GM23338 (cell line): ENCODE data around the gene SERINC4. TPM values are rescaled to one million over a fixed set of nuclear protein-coding genes. Genes with fewer than 3 reads are reported as not detected.
A peak's percentile ranks its signal among the peaks of the same experiment; 100 is the strongest.

Experiments used
- ATAC-seq: fragments of 200-7000 bp; cut with Tn5 transposase; 3 replicates; pipeline ENCODE4 v1.9.1; 2020
- DNase-seq: peaks from one replicate; pipeline ENCODE4 v3.0.0-alpha.2; 2015; ENCODE audit warnings: low spot score
- H2AFZ ChIP-seq: fragments of 200-600 bp; sonication (generic); 2 replicates; pipeline ENCODE4 v1.8.0; 2016; ENCODE audit warnings: antibody characterized with exemption, mild to moderate bottlenecking, moderate library complexity
- H3F3A ChIP-seq: fragments of 200-600 bp; sonication (generic); replicated peaks from 2 replicates; pipeline ENCODE4 v1.8.0; 2017; ENCODE audit warnings: antibody characterized with exemption, mixed run types, low read depth
- H3K27ac ChIP-seq: fragments of 200-600 bp; sonication (generic); 2 replicates; pipeline ENCODE4 v1.6.1; 2016; ENCODE audit warnings: low read depth
- H3K27me3 ChIP-seq: fragments of 200-600 bp; sonication (generic); 2 replicates; pipeline ENCODE4 v1.8.0; 2016; ENCODE audit warnings: mild to moderate bottlenecking, mixed run types, moderate library complexity; ENCODE audit not compliant: insufficient read depth
- H3K36me3 ChIP-seq: fragments of 200-600 bp; sonication (generic); 2 replicates; pipeline ENCODE4 v1.8.0; 2016; ENCODE audit warnings: mild to moderate bottlenecking; ENCODE audit not compliant: insufficient read depth
- H3K4me1 ChIP-seq: fragments of 200-600 bp; sonication (generic); 2 replicates; pipeline ENCODE4 v1.8.0; 2016; ENCODE audit warnings: mild to moderate bottlenecking, moderate library complexity; ENCODE audit not compliant: insufficient read depth
- H3K4me2 ChIP-seq: fragments of 200-600 bp; sonication (generic); 2 replicates; pipeline ENCODE4 v1.7.1; 2017; ENCODE audit warnings: mixed run types
- H3K4me3 ChIP-seq: fragments of 200-600 bp; sonication (generic); 2 replicates; pipeline ENCODE4 v1.6.1; 2016; ENCODE audit warnings: mixed run types
- H3K79me2 ChIP-seq: fragments of 200-600 bp; sonication (generic); replicated peaks from 2 replicates; pipeline ENCODE4 v1.8.0; 2017; ENCODE audit warnings: mild to moderate bottlenecking; ENCODE audit not compliant: insufficient read depth
- H3K9me2 ChIP-seq: fragments of 200-600 bp; sonication (generic); 2 replicates; pipeline ENCODE4 v1.8.0; 2017; ENCODE audit not compliant: insufficient read depth
- H4K20me1 ChIP-seq: fragments of 200-600 bp; sonication (generic); replicated peaks from 2 replicates; pipeline ENCODE4 v1.8.0; 2017; ENCODE audit warnings: mild to moderate bottlenecking; ENCODE audit not compliant: insufficient read depth
- H3K27ac Mint-ChIP-seq: 2 replicates; pipeline ENCODE4 v1.8.0; 2020; ENCODE audit warnings: inconsistent platforms, mild to moderate bottlenecking, moderate library complexity, mixed read lengths
- H3K27me3 Mint-ChIP-seq: 3 replicates; pipeline ENCODE4 v1.8.0; 2022; ENCODE audit warnings: low read depth, mild to moderate bottlenecking, moderate library complexity, mixed read lengths, inconsistent platforms; ENCODE audit not compliant: insufficient read depth, poor library complexity
- H3K36me3 Mint-ChIP-seq: 3 replicates; pipeline ENCODE4 v1.8.0; 2021; ENCODE audit warnings: low read depth, mild to moderate bottlenecking, inconsistent platforms, moderate library complexity, mixed read lengths
- H3K4me1 Mint-ChIP-seq: 3 replicates; pipeline ENCODE4 v1.8.0; 2020; ENCODE audit warnings: mild to moderate bottlenecking, inconsistent platforms, mixed read lengths
- H3K4me3 Mint-ChIP-seq: 3 replicates; pipeline ENCODE4 v1.8.0; 2021; ENCODE audit warnings: moderate library complexity, mild to moderate bottlenecking, inconsistent platforms, mixed read lengths
- H3K9me3 Mint-ChIP-seq: 3 replicates; pipeline ENCODE4 v1.8.0; 2020; ENCODE audit warnings: moderate library complexity, mild to moderate bottlenecking, inconsistent platforms, mixed read lengths
- CREB1 ChIP-seq: fragments of 250-450 bp; sonication (Bioruptor Pico); IDR thresholded peaks from 2 replicates; pipeline ENCODE4 v1.5.0; 2020; ENCODE audit warnings: low read depth, mild to moderate bottlenecking, moderate library complexity
- EZH2 ChIP-seq: fragments of 200-600 bp; sonication (generic); IDR thresholded peaks from one replicate; pipeline ENCODE4 v1.8.0; 2017; ENCODE audit warnings: antibody characterized with exemption, mild to moderate bottlenecking, low read depth; ENCODE audit not compliant: unreplicated experiment
- EZH2phosphoT487 ChIP-seq: fragments of 200-600 bp; sonication (generic); IDR thresholded peaks from one replicate; pipeline ENCODE4 v1.8.1; 2018; ENCODE audit warnings: antibody characterized with exemption; ENCODE audit not compliant: unreplicated experiment
- JUNB ChIP-seq: IDR thresholded peaks from one replicate; pipeline ENCODE4 v1.6.1; 2016; ENCODE audit warnings: antibody characterized with exemption; ENCODE audit not compliant: unreplicated experiment
- NANOG ChIP-seq: IDR thresholded peaks from 2 replicates; pipeline ENCODE4 v1.6.1; 2016; ENCODE audit warnings: antibody characterized with exemption, borderline replicate concordance
- POLR2AphosphoS5 ChIP-seq: IDR thresholded peaks from 2 replicates; pipeline ENCODE4 v1.6.1; 2016; ENCODE audit warnings: antibody characterized with exemption, low read depth
- STAT1 ChIP-seq: IDR thresholded peaks from one replicate; pipeline ENCODE4 v1.6.1; 2016; ENCODE audit warnings: antibody characterized with exemption; ENCODE audit not compliant: unreplicated experiment
- ZNF114 ChIP-seq: fragments of 250-450 bp; sonication (Bioruptor Pico); IDR thresholded peaks from 2 replicates; pipeline ENCODE4 v1.5.0; 2020; ENCODE audit warnings: mild to moderate bottlenecking, moderate library complexity
- ZNF331 ChIP-seq: fragments of 250-450 bp; sonication (Bioruptor Pico); IDR thresholded peaks from 2 replicates; pipeline ENCODE4 v1.5.0; 2020; ENCODE audit warnings: low read depth, mild to moderate bottlenecking, moderate library complexity
- long read RNA-seq: library from polyadenylated mRNA; unstranded; transcript quantifications from one replicate; pipeline ENCODE4 v2.0.0, GENCODE V29; 2020; ENCODE audit not compliant: unreplicated experiment
- polyA plus RNA-seq: library from polyadenylated mRNA; unstranded; fragments of >200 nt; fragmentation: Nextera tagmentation; extraction: Ambion mirVana; gene quantifications from 2 replicates; pipeline ENCODE4 v1.2.1, GENCODE V29; 2016
- total RNA-seq: library from RNA; depleted of rRNA; stranded (reverse); fragments of >200 nt; shearing (Covaris generic); gene quantifications from 2 replicates; pipeline ENCODE4 v1.2.3, GENCODE V29; 2014; rRNA removed
- TF ChIP-seq, protein P1 (sequence below): IDR thresholded peaks from one replicate; pipeline ENCODE4 v1.6.1; 2018; ENCODE audit warnings: antibody characterized with exemption; ENCODE audit not compliant: unreplicated experiment
- TF ChIP-seq, protein P2 (sequence below): fragments of 250-450 bp; sonication (Bioruptor Pico); IDR thresholded peaks from 2 replicates; pipeline ENCODE4 v1.5.0; 2020; ENCODE audit warnings: mild to moderate bottlenecking, moderate library complexity
- TF ChIP-seq, protein P3 (sequence below): IDR thresholded peaks from 2 replicates; pipeline ENCODE4 v1.6.1; 2016; ENCODE audit warnings: antibody characterized with exemption
- TF ChIP-seq, protein P4 (sequence below), 2 experiments: fragments of 200-600 bp in 1 of 2; sonication (generic) in 1 of 2; conservative IDR thresholded peaks; 2 replicates each; pipeline versions ENCODE4 v1.5.1 to v1.6.1; 2016 to 2017; ENCODE audit warnings: antibody characterized with exemption in 2 of 2, low read depth in 2 of 2, mild to moderate bottlenecking in 2 of 2, moderate library complexity in 1 of 2

SERINC4 gene
- total RNA-seq (not detected in 2 replicates), polyA plus RNA-seq (not detected in 2 replicates)
- long read RNA-seq: 0 reads

DNA sequence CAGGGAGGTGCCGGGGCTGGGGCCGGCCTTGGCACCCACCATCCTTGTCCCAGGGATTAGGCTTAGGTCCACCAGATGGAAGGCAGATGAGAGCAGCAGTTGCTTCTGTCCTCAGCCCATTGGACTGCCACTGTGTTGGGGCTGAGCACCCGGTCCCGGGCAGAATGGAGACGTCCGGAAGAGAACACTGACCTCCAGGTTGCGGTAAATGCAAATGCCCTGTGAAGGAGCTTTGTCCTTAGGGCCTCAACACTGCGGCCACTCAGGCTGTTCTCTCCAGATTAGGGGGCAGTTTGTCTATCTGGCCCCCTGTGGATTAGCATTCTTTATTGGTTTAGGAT lies at the start of gene SERINC4:
Gene SERINC4 (minus strand): TSS at position 276 of the 341 bp plus-strand sequence. CDS start 234 bp downstream, at position 42.
- H3K79me2 ChIP-seq: peaks cover 15% of the 10 kb centered on the region
- peaks cover 44% of the 10 kb centered on the region for H3K4me1 Mint-ChIP-seq
- peaks cover 12% of the 10 kb centered on the region for H3K27me3 Mint-ChIP-seq
- peak within 1 kb of the TSS; percentile 89 for H3K4me3 ChIP-seq
- peak within 1 kb of the TSS; percentile 99 for H3K4me3 Mint-ChIP-seq
- H3K27me3 ChIP-seq: no peaks in the 10 kb centered on the region
- no peak for DNase-seq
- ATAC-seq: peak; percentile 5
- peak within 1 kb of the TSS; percentile 49; the same call in 1 of the 2 replicates for H2AFZ ChIP-seq
- no peaks in the 10 kb centered on the region for H3K9me3 Mint-ChIP-seq
- peaks cover 71% of the 10 kb centered on the region for H3K36me3 Mint-ChIP-seq
- TF ChIP-seq JUNB (no peak), ZNF114 (no peak), EZH2 (no peak), ZNF331 (no peak), POLR2AphosphoS5 (no peak), EZH2phosphoT487 (no peak), NANOG (no peak), STAT1 (no peak), CREB1 (no peak)
- TF ChIP-seq, protein P1, sequence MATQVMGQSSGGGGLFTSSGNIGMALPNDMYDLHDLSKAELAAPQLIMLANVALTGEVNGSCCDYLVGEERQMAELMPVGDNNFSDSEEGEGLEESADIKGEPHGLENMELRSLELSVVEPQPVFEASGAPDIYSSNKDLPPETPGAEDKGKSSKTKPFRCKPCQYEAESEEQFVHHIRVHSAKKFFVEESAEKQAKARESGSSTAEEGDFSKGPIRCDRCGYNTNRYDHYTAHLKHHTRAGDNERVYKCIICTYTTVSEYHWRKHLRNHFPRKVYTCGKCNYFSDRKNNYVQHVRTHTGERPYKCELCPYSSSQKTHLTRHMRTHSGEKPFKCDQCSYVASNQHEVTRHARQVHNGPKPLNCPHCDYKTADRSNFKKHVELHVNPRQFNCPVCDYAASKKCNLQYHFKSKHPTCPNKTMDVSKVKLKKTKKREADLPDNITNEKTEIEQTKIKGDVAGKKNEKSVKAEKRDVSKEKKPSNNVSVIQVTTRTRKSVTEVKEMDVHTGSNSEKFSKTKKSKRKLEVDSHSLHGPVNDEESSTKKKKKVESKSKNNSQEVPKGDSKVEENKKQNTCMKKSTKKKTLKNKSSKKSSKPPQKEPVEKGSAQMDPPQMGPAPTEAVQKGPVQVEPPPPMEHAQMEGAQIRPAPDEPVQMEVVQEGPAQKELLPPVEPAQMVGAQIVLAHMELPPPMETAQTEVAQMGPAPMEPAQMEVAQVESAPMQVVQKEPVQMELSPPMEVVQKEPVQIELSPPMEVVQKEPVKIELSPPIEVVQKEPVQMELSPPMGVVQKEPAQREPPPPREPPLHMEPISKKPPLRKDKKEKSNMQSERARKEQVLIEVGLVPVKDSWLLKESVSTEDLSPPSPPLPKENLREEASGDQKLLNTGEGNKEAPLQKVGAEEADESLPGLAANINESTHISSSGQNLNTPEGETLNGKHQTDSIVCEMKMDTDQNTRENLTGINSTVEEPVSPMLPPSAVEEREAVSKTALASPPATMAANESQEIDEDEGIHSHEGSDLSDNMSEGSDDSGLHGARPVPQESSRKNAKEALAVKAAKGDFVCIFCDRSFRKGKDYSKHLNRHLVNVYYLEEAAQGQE: no peak
- TF ChIP-seq, protein P2, sequence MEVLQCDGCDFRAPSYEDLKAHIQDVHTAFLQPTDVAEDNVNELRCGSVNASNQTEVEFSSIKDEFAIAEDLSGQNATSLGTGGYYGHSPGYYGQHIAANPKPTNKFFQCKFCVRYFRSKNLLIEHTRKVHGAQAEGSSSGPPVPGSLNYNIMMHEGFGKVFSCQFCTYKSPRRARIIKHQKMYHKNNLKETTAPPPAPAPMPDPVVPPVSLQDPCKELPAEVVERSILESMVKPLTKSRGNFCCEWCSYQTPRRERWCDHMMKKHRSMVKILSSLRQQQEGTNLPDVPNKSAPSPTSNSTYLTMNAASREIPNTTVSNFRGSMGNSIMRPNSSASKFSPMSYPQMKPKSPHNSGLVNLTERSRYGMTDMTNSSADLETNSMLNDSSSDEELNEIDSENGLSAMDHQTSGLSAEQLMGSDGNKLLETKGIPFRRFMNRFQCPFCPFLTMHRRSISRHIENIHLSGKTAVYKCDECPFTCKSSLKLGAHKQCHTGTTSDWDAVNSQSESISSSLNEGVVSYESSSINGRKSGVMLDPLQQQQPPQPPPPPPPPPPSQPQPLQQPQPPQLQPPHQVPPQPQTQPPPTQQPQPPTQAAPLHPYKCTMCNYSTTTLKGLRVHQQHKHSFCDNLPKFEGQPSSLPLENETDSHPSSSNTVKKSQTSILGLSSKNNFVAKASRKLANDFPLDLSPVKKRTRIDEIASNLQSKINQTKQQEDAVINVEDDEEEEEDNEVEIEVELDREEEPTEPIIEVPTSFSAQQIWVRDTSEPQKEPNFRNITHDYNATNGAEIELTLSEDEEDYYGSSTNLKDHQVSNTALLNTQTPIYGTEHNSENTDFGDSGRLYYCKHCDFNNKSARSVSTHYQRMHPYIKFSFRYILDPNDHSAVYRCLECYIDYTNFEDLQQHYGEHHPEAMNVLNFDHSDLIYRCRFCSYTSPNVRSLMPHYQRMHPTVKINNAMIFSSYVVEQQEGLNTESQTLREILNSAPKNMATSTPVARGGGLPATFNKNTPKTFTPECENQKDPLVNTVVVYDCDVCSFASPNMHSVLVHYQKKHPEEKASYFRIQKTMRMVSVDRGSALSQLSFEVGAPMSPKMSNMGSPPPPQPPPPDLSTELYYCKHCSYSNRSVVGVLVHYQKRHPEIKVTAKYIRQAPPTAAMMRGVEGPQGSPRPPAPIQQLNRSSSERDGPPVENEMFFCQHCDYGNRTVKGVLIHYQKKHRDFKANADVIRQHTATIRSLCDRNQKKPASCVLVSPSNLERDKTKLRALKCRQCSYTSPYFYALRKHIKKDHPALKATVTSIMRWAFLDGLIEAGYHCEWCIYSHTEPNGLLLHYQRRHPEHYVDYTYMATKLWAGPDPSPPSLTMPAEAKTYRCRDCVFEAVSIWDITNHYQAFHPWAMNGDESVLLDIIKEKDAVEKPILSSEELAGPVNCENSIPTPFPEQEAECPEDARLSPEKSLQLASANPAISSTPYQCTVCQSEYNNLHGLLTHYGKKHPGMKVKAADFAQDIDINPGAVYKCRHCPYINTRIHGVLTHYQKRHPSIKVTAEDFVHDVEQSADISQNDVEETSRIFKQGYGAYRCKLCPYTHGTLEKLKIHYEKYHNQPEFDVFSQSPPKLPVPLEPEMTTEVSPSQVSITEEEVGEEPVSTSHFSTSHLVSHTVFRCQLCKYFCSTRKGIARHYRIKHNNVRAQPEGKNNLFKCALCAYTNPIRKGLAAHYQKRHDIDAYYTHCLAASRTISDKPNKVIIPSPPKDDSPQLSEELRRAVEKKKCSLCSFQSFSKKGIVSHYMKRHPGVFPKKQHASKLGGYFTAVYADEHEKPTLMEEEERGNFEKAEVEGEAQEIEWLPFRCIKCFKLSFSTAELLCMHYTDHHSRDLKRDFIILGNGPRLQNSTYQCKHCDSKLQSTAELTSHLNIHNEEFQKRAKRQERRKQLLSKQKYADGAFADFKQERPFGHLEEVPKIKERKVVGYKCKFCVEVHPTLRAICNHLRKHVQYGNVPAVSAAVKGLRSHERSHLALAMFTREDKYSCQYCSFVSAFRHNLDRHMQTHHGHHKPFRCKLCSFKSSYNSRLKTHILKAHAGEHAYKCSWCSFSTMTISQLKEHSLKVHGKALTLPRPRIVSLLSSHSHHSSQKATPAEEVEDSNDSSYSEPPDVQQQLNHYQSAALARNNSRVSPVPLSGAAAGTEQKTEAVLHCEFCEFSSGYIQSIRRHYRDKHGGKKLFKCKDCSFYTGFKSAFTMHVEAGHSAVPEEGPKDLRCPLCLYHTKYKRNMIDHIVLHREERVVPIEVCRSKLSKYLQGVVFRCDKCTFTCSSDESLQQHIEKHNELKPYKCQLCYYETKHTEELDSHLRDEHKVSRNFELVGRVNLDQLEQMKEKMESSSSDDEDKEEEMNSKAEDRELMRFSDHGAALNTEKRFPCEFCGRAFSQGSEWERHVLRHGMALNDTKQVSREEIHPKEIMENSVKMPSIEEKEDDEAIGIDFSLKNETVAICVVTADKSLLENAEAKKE: no peak
- TF ChIP-seq, protein P3, sequence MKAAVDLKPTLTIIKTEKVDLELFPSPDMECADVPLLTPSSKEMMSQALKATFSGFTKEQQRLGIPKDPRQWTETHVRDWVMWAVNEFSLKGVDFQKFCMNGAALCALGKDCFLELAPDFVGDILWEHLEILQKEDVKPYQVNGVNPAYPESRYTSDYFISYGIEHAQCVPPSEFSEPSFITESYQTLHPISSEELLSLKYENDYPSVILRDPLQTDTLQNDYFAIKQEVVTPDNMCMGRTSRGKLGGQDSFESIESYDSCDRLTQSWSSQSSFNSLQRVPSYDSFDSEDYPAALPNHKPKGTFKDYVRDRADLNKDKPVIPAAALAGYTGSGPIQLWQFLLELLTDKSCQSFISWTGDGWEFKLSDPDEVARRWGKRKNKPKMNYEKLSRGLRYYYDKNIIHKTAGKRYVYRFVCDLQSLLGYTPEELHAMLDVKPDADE: no peak
- TF ChIP-seq, protein P4, sequence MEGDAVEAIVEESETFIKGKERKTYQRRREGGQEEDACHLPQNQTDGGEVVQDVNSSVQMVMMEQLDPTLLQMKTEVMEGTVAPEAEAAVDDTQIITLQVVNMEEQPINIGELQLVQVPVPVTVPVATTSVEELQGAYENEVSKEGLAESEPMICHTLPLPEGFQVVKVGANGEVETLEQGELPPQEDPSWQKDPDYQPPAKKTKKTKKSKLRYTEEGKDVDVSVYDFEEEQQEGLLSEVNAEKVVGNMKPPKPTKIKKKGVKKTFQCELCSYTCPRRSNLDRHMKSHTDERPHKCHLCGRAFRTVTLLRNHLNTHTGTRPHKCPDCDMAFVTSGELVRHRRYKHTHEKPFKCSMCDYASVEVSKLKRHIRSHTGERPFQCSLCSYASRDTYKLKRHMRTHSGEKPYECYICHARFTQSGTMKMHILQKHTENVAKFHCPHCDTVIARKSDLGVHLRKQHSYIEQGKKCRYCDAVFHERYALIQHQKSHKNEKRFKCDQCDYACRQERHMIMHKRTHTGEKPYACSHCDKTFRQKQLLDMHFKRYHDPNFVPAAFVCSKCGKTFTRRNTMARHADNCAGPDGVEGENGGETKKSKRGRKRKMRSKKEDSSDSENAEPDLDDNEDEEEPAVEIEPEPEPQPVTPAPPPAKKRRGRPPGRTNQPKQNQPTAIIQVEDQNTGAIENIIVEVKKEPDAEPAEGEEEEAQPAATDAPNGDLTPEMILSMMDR (conservative IDR thresholded peaks at IDR 0.05; ENCODE audit: low read depth in 2 of 2): no peak
- peaks cover 7% of the 10 kb centered on the region; the same call in 1 of the 2 replicates for H4K20me1 ChIP-seq
- H3K27ac Mint-ChIP-seq: peak within 1 kb of the TSS; percentile 98
- H3F3A ChIP-seq: peaks cover 41% of the 10 kb centered on the region
- H3K4me1 ChIP-seq: peaks cover 34% of the 10 kb centered on the region
- H3K27ac ChIP-seq: peak within 1 kb of the TSS; percentile 94
- peak within 1 kb of the TSS; percentile 88 for H3K4me2 ChIP-seq
- no peaks in the 10 kb centered on the region for H3K9me2 ChIP-seq
- H3K36me3 ChIP-seq: peaks cover 11% of the 10 kb centered on the region
